HG03159 (cell line): Measurements from ENCODE around the gene ORM1.
"Not testable (repeated sequence)": the region's sequence is repeated elsewhere in the genome, so short reads cannot be mapped to it uniquely, and the experiment has no call there.

Experiments
- ATAC-seq: cut with Tn5 transposase; IDR thresholded peaks from one replicate; pipeline ENCODE4 v1.9.1; 2021; ENCODE audit warnings: mild to moderate bottlenecking, moderate library complexity; ENCODE audit not compliant: unreplicated experiment

ORM1 gene

DNA sequence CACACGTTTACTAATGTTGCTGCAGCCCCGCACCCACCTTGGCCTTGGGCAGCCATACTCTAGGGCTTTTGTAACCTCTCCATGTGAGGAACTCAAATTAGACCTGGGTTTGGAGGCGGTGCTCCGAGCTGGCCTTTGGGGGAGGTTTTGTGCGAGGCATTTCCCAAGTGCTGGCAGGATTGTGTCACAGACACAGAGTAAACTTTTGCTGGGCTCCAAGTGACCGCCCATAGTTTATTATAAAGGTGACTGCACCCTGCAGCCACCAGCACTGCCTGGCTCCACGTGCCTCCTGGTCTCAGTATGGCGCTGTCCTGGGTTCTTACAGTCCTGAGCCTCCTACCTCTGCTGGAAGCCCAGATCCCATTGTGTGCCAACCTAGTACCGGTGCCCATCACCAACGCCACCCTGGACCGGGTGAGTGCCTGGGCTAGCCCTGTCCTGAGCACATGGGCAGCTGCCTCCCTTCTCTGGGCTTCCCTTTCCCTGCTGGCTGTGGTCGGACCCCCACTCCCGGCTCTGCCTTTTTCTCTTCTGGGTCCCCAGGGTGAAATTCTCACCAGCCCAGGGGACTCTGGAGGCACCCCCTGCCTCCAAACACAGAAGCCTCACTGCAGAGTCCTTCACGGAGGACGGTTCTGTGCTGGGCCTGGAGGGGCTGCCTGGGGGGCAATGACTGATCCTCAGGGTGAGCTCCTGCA lies at the start of gene ORM1:
Gene ORM1, plus strand, starts transcription at position 268 of the 701 bp plus-strand sequence. Its CDS starts 36 bp downstream, at position 304.
- not testable (repeated sequence) for ATAC-seq

DNA sequence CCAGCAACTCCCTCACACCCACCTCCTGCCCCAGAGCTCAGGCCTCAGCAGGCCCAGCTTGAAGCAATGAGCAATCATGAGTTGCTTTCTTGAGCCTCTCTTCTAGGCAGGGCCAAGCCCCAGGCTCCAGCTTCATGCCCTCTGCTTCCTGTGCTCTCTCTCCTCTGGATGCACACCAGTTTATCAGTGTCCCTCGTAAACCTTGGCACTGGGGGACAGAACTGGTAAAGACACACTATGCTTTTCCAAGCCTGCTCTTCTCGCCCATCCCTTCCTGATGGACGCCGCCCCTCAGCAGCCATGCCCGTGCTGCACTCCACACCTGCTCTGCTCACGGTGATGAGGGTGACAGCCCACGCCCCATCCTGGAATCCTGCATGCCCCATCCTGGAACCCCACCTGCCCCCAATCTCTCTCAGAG lies 49.4 kb upstream of the ORM1 start:
- no peak for ATAC-seq

DNA sequence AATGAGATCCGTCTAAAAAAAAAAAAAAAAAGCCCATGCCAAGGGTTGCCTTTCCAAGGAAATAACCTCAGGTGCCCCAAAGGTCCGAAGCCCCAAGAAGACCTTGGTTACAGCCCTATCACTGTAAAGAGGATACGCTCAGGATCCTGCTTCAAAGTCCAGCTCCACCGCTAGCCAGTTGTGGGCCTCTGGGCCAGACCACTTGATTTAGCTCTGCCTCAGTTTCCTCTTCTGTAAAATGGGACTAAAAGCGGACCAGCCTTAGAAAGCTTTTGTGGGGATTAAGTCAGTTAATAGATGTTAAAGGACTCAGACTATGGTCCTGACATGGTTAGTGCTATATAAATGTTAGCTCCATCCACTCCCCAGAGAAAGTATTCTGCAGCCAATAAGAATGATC lies 48.7 kb upstream of the ORM1 start:
- no peak for ATAC-seq

DNA sequence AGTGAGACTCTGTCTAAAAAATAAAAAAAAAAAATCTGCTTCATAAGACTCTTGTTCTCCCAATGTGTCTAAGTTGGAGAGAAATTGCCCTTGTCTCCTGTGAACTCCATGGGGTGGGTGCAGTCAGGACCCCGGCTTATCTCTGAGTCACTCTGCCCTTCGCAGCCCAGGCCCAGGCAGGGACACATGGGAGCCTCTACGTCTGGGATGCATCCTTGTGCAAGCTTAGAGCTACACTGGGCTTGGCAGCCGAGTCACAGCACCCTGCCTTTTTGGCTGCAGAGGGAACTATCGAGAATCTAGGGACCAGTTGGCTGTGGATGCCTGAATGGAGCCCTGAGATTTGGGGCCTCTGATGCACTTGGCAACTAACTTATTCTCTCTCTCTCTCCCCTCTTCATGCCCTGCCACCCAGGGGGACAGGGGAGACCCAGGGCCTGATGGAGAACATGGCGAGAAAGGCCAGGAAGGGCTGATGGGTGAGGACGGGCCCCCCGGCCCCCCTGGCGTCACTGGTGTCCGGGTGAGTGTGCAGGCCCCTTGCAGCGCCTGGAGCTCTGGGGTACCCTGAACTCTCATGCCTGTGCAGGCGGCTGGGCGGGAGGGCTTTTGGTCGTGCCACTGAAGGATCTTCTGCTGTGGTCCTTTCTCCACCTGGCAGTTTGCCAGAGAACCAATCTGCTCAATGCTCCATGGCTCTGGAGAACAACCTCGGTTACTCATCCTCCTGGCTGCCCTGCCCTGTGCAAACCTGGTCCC lies 47.5 kb upstream of the ORM1 start:
- no peak for ATAC-seq

DNA sequence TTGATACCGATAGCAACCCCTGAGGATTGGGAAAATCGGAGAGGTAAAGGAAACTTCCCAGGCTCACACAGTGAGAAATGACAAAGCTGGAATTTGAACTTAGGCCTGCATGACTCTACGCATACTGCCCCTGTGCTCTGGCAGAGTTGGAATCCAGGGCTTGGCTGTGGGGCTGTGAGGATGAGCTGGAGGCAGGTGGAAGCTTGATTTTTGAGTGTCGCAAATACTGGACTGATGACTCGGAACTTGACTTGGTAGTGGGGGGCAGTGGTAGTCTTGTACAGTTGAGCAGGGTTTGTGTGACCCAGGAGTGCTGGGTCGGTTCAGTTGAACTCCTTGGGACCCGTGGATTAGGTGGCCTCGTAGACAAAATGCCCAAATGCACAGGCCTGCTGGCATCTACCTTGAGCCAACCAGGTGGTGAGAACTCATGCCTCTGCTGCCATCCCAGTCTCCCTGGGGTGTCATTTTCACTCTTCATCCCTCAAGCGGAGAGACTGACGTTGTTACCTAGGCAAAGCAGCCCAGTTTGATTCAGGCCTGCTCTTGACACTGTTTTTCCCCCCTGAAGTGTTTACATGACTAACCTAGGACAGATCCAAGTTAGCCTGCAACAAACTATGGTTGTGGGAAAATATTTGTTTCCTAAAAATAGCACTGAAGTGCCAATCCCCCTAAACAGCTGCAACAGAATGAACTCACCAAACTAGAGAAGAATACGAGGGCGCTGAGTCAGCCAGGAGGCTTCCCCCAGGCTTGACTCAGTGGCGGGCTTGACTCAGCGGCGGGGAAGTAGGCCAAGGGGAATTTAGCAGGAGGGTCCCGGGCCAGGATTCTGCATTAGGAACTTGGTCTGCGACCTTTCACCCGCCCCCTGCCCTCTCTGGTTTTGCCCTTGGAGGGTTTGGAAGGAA lies 45.7 kb upstream of the ORM1 start:
- ATAC-seq: no peak

DNA sequence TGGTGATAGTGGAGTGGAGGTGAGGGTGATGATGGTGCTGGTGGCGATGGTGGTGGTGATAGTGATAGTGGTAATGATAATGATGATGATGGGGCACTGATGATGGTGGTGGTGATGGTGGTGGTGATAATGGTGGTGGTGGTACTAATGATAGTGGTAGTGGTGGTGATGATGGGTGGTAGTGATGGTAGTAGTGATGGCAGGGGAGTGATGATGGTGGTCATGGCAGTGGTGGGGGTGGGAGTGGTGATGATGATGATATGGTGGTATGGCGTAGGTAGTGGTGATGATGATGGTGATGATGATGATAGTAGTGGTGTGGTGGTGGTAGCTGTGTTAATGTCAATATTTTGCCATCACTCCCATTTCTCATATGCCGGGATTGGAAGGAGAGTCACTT lies 44.5 kb upstream of the ORM1 start:
- ATAC-seq: no peak

DNA sequence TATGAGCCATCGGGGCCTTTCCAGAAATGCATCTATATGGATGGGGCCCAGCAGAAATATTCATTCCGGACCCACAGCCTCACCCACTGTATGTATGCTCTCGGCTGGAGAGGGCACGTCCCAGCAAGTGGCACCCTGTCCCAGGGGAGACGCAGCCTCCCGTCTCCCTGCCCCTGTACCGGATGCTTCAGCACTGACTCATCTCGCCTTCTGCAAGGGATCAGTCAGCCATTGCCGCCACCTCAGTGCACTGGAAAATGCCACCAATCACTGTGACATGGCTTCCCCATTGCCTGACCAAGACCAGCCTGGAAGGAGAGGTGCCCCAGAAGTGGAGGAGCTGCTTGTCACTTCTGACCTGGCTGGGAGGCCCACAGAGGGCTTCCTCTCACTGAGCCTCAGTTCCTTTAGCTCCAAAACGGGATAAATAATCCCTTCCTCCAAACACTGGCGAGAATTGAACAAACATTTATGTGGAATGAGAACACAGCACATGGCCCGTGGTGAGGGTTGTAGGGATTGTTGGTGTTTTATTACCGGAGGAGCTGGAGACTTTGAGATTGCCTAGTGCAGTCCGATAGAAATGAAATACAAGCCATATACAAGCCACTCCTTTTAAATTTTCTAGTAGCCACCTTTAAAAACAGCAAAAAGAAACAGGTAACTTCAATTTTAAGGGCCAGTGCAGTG lies 43.9 kb upstream of the ORM1 start:
- no peak for ATAC-seq

DNA sequence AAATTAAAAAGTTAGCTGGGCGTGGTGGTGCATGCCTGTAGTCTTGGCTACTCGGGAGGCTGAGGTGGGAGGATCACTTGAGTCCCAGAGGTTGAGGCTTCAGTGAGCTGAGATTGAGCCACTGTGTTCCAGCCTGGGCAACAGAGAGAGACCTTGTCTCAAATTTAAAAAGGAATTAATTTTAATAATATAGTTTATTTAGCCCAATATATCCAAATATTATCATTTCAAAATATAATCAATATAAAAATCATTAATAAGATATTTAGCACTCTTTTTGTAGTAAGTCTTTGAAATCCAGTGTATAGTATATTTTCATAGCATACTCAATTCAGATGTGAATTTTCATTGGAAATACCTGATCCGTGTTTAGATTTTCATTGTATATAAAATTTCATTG lies 43.2 kb upstream of the ORM1 start:
- ATAC-seq: no peak

DNA sequence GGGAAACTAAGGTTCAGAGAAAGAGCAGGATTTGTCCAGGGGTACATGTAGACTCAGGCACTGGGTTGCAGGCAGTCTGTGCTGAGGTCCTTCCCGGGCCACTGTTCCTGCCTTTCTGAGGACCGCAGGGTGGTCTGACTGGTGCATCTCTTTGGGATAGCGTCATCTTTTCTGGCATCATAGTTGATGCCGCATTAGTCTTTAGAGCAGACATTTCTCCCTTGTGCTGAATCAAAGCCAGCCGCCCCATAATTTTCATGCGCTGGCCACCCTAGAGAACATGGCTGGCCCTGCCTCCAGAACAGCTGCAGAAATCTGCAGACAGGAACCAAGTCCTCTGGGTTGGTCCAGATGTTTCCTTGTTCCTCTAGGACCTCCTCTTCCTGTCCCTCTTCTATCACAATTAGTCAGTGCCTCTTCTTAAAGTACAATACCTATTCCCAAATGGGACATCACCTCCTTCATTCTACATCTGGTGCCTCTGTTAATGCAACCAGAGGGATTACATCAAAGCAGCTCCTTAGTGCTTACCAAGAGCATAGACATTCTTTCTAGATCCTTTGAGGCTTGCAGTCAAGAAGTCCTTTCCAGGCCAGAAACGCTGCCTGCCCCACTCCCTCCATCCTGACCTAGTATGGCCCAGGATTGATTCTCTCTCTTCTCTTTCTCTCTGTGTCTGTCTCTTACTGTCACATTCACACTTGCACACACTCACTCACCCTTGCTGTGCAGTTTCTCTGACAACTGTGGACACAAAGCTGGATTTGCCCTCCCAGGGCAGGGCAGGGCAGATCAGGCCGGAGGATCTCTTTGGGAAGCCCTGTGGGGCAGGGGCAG lies 42.0 kb upstream of the ORM1 start:
- no peak for ATAC-seq

DNA sequence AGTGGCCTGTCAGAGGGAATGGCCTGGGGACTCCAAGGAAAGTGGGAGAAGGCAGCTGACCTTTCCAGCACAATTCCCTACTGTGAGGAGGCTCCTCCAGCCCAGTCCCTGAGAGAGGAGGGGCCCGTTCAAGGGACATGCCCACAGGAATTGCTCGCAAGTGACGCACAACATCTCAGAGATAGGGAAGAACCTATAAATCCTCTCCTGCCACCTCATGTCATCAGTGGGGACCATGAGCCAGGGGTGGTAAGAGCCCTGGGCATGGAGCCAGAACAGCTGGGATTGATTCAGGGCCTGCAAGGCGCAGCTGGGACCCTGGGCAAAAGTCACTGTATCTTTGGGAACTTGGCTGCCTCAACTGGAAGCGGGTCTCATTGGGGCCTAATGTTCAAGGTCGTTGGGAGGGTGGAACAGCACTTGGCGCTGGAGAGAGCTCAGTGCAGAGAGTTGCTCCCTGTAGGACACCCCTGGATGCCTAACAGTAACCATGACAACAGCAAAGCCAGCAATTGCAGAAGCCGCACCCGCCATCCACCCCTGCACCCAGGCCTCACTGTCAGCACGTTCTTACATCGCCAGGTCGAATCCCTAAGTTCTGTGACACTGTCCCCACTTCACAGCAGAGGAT lies 41.3 kb upstream of the ORM1 start:
- ATAC-seq: no peak

DNA sequence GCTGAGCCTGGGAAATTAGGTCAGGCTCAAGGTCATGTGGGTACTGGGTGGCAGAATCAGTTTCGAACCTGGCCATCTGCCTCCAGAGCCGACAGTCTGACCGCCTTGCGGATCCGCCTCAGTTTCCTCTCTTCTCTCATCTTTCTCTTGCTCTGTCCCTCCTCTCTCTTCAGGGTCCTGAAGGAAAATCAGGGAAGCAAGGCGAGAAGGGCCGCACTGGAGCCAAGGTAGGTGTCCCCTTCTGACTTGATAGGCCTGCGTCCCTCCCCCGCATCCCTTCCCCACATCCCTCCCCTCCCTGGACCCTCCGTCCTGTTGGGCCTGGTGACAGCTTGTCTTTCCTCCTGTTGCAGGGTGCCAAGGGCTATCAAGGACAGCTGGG lies 40.8 kb upstream of the ORM1 start:
- no peak for ATAC-seq

DNA sequence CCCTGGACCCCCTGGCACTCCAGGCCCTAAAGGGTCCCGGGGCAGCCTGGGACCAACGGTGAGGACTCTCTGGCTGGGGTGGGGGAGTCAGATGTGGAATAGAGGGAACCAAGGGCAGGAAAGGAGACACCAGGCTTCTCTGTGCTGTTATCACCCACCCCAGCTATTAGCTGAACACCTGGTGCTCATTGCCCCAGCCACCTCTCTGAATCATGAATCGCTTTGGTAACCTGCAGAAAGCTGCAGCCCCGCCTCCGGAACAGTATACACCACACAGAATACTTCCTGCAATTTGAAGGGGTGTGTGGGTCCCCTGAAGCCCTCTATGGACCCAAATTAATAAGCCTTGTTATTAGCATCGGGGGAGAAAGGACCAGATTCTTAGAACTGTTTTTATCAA lies 40.4 kb upstream of the ORM1 start:
- no peak for ATAC-seq

DNA sequence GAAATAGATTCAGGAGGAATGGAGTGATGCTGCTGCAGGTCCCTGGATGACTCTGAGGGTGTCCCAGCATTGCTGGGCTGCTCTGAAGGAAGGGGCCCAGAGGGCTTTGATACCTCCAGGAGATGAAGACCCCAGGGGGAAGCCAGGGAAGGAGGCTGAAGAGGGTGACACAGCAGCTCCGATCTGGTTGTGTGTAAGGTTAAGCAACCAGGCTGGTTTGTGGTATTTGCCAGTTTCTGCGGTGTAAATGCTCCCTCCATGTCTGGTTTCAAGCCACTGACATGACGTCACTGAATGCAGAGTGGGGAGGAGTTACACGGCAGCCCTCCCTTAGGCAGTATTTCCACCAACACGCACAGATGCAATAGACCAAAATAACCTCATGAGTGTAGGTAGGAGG lies 40.0 kb upstream of the ORM1 start:
- no peak for ATAC-seq

DNA sequence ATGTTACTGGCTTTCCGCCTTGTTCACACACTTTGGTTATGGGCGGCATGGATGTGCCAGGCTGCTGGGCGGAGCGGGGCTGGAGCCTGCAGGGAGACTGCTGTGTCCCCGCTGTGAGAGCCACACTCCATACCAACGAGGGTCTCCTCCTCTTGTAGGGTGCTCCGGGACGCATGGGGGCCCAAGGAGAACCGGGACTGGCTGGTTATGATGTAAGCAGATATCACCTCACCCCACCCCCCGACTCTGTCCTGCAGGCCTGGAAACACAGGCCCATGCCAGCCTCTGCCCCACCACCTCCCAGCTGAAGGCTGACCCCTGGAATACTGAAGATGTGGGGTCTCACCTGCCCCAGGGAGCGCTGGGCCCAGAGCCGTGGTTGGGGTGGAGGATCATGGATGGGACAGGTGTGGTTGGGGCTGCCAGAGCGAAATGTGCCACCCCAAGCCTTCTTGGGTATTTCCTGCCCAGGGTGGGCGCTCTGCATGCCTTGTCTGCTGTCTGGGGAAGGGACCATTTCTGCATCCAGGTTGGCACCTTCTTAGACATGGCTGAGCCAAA lies 39.3 kb upstream of the ORM1 start:
- no peak for ATAC-seq

DNA sequence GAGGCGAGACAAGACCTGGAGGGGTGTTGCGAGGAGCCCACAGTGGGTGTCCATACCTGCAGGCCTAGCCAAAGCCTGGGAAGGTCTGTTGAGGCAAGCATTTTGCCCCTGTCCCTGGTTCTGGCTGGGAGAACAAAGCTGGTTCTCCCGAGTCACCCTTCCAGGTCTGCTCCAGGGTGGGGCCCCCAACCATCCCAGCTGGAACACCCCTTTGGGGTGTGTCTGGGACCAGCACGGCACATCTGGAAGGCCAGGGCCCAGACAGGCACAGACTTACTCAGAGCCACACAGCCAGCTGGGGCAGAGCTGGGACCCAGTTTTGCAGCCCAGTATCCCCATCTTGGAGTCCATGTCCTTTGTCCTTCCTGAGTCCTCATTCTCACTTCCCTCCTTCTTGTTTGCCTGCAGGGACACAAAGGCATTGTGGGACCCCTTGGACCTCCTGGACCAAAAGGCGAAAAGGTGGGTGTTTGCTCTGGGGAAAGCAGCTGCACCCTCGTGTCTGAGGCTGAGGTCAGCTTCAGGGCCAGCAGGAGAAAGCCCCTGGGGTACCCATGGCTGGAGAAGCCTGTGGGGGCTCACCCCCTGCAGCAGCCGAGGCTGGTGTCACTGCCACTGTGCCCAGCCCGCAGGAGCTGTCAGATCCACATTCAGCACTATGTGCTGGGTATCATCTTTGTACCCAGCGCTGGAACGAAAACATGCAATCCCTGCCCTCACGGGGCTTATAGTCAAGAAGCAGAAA lies 38.4 kb upstream of the ORM1 start:
- ATAC-seq: no peak

DNA sequence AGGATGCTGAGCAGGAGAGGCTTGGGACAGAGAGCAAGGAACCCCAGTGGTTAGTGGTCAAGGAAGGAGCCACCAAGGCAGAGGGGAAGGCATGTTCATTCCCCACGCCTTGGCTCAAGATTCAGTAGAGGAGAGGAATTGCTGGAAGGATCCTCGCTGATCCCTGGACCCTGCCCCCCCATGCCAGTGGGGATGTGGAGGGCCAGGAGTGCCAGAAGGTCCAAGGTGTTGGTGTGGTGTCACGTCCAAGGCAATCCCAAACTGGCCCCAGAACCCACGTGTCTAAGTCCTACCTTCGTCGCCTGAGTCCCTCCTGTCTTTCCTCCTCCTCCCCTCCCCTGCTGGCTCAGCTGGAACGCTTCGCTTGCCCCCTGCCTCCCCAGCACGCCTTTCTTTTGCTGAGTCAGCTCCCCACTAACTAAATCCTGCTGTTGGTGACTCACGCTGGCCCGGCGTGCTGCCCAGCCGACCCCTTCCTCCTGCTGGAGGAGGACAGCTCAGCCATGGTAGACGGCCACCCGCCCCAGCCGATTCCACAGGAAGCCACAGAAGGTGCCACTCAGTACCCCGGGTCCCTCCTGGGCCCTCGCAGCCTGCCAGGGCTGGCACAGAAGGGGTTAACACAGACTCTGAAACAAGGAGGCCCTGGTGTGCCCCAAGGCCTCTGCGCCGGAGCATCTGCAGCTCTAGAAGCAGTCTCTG lies 37.6 kb upstream of the ORM1 start:
- ATAC-seq: no peak

DNA sequence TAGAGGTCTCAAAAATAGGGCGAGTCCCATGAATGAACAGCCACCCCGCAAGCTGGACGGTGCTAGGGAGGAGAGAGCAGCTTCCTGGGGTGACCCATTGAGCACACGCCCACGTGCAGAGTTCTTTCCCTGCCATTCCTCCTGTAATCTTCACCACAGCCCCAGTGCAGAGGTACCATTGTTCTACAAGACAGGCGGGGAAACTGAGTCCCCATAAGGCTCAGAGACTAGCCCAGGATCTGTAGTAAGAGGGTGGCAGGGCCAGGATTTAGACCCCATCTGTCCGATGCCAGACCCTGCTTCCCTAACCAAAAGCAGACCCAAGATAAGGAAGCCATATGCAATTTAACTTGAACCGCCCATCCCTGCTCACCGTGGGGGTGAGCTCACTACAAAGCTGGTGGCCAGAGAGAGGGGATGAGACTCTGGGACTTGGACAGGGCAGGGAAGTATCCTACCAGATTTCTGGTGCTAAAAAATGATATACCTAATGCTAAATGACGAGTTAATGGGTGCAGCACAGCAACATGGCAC lies 36.7 kb upstream of the ORM1 start:
- ATAC-seq: no peak
